Measurements from ENCODE around the gene CACNA1S.

DNA sequence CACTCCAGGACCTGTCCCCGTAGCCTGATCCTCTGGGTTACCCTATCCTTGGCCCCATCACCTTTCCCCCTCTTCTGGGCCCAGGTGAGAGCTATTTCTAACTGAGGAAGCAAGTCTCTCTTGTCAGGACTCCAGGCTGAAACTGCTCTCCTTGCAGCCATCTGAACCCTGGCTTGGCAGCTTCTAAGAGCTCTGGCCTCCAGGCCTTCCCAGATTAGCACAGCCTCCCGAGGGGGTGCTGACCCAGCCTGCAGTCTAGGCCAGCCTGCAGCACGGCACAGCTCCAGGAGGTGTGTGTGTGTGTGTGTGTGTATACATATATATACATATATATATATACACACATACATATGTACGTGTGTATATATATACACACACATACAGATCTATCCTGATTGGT, 17.4 kb downstream of the CACNA1S start:
- TF ChIP-seq POLR2A (IDR thresholded peaks at IDR 0.05; ENCODE audit: low read depth, low read length), result no peak
- TF ChIP-seq CTCF (conservative IDR thresholded peaks at IDR 0.05; ENCODE audit: low read depth, low read length), result no peak

Data from IMR-90 (cell line).